Osteocyte (in vitro differentiated cells): Measurements from ENCODE around the gene SKP2. TPM values are rescaled to one million over a fixed set of nuclear protein-coding genes. Genes with fewer than 3 reads are reported as not detected.

Experiments
- DNase-seq: peaks from one replicate; pipeline ENCODE4 v3.0.0; 2021; ENCODE audit warnings: mixed read lengths; ENCODE audit not compliant: unreplicated experiment; ENCODE audit errors: extremely low spot score
- H3K27ac Mint-ChIP-seq: one replicate; pipeline ENCODE4 v1.8.0; 2021; ENCODE audit warnings: mild to moderate bottlenecking, mixed read lengths; ENCODE audit not compliant: unreplicated experiment
- H3K27me3 Mint-ChIP-seq: one replicate; pipeline ENCODE4 v1.8.0; 2021; ENCODE audit warnings: mixed read lengths; ENCODE audit not compliant: unreplicated experiment
- H3K36me3 Mint-ChIP-seq: one replicate; pipeline ENCODE4 v1.8.0; 2021; ENCODE audit warnings: mixed read lengths; ENCODE audit not compliant: unreplicated experiment
- H3K4me1 Mint-ChIP-seq: one replicate; pipeline ENCODE4 v1.8.0; 2021; ENCODE audit warnings: mixed read lengths; ENCODE audit not compliant: unreplicated experiment
- H3K4me3 Mint-ChIP-seq: one replicate; pipeline ENCODE4 v1.8.0; 2021; ENCODE audit warnings: mild to moderate bottlenecking, moderate library complexity, mixed read lengths; ENCODE audit not compliant: unreplicated experiment
- H3K9me3 Mint-ChIP-seq: one replicate; pipeline ENCODE4 v1.8.0; 2021; ENCODE audit warnings: mixed read lengths; ENCODE audit not compliant: unreplicated experiment
- CTCF ChIP-seq: fragments of 200-600 bp; sonication (generic); IDR thresholded peaks from 2 replicates; pipeline ENCODE4 v1.5.0; 2021; ENCODE audit warnings: antibody characterized with exemption, mild to moderate bottlenecking, moderate library complexity
- total RNA-seq: library from RNA; stranded (reverse); gene quantifications from 2 replicates; pipeline ENCODE4 v1.2.1, GENCODE V29; 2021

The SKP2 gene
- total RNA-seq, 1 donor from 2014 or later: 28.4 TPM

DNA sequence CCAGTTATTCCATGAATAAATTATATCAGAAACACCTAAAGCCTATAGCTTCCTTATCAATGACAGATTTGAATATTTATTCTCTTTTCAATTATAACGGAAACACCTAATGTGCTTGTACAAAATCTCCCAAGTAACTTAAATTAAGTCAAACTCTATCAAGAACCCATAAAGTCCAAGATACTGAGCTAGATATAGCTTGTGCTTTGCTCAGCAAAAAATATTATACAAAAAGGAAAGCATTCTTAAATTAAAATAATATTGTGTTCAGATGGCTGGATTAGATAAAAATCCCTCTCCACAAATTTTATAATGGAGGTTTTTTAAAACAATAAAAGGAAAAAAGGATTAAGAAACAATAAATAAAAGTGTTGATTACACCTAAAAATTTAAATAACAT lies 66.1 kb downstream of the SKP2 start:
- Mint-ChIP-seq H3K9me3 (no peaks in the 10 kb centered on the region), H3K4me1 (no peaks in the 10 kb centered on the region), H3K27ac (no peak overlapping the region), H3K4me3 (no peak overlapping the region), H3K36me3 (peaks cover 27% of the 10 kb centered on the region), H3K27me3 (no peaks in the 10 kb centered on the region)
- no peak for DNase-seq
- TF ChIP-seq CTCF: no peak

- no peaks in the 10 kb centered on the region for H3K9me3 Mint-ChIP-seq
- no peak for TF ChIP-seq CTCF
These were observed 70.7 kb downstream of the SKP2 start for GRCh38 chr5:36222620-36223019.

DNA sequence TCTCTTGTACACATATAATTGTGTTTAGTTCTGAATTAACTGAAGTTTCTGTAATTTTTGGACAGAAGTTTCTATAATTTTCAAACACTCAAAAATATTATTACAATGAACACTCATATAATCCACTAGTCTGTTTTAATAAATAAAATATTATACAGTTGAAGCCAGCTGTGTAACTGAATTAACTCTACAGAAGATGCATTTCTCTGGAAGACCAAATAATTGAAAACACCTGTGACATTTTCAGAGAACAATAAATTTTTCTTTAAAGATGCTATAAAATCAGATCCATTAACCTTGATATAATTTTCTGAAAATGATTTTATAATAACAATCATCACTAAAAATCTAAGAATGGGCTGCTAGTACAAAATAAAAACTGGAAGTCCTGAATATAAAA lies 75.1 kb downstream of the SKP2 start:
- no peak for TF ChIP-seq CTCF
- Mint-ChIP-seq H3K4me1 (peaks cover 20% of the 10 kb centered on the region), H3K27me3 (no peaks in the 10 kb centered on the region), H3K36me3 (peaks cover 2% of the 10 kb centered on the region), H3K27ac (no peak overlapping the region), H3K4me3 (no peak overlapping the region), H3K9me3 (no peaks in the 10 kb centered on the region)
- DNase-seq: no peak

More at GRCh38 chr5:36222620-36223019, 70.7 kb downstream of the SKP2 start:
- no peaks in the 10 kb centered on the region for H3K27me3 Mint-ChIP-seq
- H3K36me3 Mint-ChIP-seq: peaks cover 12% of the 10 kb centered on the region
- DNase-seq: no peak
- no peak overlapping the region for H3K27ac Mint-ChIP-seq
- no peak overlapping the region for H3K4me3 Mint-ChIP-seq
- H3K4me1 Mint-ChIP-seq: peaks cover 2% of the 10 kb centered on the region

GRCh38 chr5:36228505-36228904 lies 76.6 kb downstream of the SKP2 start:
- Mint-ChIP-seq H3K27me3 (no peaks in the 10 kb centered on the region), H3K36me3 (peaks cover 2% of the 10 kb centered on the region), H3K4me3 (no peak overlapping the region), H3K4me1 (peaks cover 20% of the 10 kb centered on the region), H3K9me3 (no peaks in the 10 kb centered on the region), H3K27ac (peak overlapping the region; percentile 11)
- no peak for TF ChIP-seq CTCF
- DNase-seq: no peak

GRCh38 chr5:36230151-36230790 lies 78.4 kb downstream of the SKP2 start:
- H3K36me3 Mint-ChIP-seq: peaks cover 2% of the 10 kb centered on the region

More at GRCh38 chr5:36230151-36230790, 78.4 kb downstream of the SKP2 start:
- H3K9me3 Mint-ChIP-seq: no peaks in the 10 kb centered on the region
- DNase-seq: no peak
- peaks cover 20% of the 10 kb centered on the region for H3K4me1 Mint-ChIP-seq
- H3K4me3 Mint-ChIP-seq: no peak overlapping the region
- no peaks in the 10 kb centered on the region for H3K27me3 Mint-ChIP-seq
- TF ChIP-seq CTCF: no peak
- H3K27ac Mint-ChIP-seq: no peak overlapping the region
